Stimulated activated CD4-positive, alpha-beta T cell treated with anti-CD3 and anti-CD28 coated beads, Interleukin-12 subunit alpha, Interleukin-12 subunit beta, amount 100 ng/mL, for 4 hours (primary cell): ENCODE results near the gene SLCO3A1.

Experiments
- DNase-seq: peaks from one replicate; pipeline ENCODE4 v3.0.0-alpha.2; 2020

The SLCO3A1 gene

DNA sequence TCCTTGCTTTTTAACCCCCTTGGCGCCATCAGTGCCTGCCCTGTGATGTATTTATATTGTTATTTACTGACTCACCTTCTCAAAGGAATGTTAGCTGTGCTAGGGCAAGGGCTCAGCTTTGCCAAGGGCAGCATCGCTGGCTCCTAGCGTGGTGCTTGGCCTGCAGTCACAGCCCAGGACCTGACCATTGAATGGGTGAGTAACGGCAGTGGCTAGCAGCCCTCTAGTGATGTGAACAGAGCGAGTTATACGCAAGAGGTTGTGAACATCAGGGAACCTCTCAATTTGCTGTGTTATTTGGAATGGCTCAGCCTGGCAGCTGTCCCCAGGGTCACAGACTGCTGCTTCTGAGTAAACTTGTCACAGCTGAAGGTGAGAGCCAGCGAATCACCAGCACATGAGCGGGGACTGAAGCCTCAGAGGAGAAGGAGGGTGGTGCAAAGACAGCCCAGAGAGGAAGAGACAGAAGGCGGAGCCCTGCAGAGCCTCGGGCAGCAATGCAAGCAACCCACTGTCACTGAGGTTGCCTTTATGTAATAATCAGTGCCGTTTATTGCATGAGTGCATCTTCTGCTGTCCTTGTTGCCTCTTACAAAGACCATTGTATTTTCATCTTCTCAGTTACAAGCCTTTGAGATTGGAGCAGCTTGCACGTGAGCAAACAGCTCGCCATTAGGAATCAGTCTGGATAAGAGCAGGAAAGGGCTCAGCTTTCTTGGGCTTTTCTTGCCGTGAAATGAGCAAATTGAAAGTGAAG, 158.3 kb downstream of the SLCO3A1 start:
- peak; percentile 12 for DNase-seq

DNA sequence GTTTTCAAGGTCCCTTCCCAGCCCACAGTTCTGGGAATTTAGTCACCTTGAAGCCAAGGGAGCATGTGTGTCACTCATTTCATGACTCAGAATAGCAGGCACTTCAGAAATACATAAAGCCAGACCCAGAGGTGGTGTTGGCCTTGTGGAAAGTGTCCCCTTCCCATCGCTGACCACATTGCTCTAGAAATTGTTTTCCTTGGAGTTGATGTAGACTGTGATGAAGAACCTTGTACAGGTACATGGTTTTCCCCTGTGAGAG, 158.8 kb downstream of the SLCO3A1 start:
- DNase-seq: no peak

DNA sequence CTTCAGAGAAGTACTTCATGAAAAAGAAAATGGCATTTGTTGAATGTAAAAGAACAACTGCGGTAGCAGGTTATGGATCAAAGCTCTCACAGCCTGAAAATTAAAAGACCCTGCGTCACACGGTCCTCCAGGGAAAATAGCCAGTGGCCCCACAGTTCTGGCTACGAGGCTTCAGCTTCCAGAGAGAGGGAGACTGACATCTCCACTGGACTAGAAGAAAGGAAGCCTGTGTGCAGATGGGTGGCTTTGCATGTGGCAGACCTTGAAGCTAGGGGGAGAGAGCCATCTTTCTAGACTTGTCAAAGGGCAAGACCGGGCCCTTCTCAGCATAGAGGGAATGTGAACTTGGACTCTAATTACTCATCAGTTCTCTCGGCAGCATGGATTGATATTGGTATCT, 159.4 kb downstream of the SLCO3A1 start:
- no peak for DNase-seq

DNA sequence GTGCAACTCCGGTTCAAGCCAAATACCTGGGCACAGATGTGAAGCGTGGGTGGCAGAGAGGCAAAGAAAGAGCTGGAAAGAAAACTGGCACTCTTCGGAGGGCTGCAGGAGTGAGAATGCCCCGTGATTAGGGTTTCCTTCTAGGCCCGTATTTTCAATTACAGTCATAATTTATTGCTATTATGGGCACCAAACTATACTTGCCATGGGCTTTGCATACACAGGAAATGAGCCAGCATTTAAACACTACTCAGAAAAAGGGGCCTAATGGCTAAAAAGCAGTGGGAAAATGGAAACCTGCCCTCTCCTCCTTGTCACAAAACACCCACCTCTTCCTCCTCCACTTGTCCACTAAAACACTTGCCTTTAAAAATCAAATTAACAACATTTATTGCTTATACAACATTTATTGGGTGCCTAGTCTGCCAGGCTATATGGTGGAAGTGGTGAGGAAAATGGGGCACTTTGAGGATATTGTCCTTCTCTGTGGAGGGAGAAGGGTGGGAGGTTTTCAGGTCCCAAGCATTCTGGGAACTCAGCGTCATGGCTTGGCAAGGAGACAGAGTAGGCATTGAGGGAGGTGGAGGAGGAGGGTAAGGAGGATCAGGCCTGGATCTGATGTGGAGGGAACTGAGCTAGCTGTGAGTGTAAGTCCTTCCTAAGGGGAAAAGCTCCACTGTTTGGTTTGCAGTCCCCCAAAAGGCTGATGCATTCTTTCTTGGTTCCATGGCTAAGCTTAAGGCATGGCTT, 160.9 kb downstream of the SLCO3A1 start:
- no peak for DNase-seq

DNA sequence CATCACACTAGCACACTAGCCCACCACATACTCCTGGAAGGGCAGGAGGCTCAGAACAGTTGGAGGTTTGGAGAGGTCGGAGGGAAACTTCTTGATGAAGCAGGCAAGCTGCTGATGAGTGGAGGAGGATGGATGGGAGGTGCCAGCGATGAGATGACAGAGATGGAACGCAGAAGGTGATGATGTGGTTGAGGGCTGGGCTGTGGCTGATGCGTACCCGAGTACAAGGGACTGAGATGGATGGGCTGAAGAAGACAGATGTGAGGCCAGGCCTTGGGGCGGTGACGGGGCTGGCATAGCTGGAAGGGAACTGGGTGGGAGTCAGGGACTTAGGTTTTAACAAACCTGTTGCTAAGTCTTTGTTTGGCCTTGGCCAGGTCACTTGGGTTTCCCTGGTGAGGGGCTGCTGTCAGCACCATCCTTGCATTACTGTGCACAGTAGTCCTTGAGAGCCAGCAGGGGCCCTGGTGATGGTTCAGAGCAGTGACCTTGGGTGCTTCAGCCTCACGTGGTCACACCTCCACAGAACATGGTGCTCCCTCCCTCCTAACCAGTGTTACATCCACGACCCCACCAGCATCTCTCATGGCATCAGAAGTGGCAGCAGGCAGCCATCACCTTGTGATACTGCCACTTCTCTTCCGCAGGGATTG, 164.5 kb downstream of the SLCO3A1 start:
- no peak for DNase-seq

DNA sequence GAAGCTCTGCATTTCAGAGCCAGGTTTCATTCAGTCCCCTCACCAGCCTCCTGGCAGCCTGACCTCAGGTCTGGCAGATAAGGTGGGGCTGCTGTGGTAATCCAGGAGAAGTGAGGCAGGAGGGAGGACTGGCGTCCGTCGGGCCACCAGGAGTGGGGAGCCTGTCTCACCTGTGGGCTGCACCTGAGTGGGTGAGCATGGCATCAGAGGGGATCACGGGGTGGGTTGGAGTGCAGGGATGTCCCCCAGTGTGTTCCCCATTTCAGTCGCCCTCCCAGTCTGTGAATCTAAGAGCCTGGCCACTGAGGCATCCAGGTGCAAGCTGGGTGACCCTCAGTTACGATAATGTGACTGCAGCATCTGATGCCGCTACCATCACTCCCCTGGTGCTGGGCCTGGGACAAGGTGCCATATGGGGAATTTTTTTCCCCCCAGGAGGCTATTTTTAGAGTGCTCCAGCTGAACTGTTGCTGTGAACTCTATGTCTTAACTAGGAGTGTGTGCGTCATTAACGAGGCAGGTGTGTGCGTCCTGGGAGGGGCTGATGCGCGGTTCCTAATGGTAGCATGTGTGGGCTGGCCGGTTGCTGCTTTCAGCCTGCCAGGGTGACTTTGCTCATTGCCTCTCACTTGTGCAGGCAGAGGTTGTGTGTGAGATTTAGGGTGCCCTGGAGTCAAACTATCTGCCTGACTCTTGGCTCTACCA, 165.2 kb downstream of the SLCO3A1 start:
- no peak for DNase-seq

DNA sequence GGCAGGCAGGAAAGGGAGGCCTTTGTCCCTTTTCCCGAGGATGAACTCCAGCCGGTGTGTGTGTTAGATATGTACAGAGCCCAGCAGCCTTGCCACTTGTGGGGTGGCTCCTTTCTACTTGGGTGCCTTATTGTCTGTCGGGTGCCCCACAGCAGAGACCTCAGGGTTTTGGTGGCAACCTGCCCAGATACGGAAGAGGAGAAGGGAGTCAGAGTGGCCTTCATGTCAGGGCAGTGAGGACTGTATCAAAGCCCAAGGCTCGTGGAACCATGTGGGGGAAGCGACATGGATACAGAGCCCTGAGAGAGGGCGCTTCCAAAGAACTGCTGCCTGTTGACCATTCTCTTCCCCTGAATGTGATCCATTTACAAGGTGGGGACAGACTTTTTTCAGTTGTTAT, 166.2 kb downstream of the SLCO3A1 start:
- no peak for DNase-seq

DNA sequence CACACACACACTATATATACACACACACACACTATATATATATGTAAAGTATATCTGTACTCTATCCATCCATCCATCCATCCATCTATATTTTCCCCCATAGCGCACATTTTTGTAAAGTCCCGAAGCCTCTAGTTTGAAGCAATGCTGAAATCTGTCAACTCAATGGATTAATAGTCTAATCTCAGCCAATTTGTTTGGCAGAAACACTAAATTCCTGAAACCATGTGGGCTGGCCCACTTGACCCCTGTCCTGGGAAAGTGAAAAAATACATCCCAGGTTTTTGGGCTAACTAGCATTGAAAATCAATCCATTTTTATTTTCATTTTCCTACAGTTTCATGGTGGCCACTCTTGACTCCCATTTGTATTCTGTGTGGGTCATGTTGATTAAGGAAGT, 166.7 kb downstream of the SLCO3A1 start:
- no peak for DNase-seq

DNA sequence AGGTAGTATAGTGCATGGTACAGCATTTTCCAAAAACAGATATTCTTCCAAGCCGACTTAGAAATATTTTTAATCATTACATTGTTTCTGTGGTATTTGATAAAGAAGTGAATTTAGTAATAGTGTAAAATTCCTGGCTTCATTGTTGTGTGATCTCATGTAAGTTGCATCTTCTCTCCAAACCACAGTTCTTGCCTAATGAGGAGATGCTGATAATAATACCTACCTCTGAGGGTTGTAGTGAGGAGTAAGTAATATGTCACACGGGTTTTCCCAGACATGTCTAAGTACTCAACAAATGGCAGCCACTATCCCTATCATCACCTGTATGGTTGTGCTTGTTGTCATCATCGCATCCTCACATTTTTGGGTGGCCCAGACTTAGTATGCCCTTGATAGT, 167.3 kb downstream of the SLCO3A1 start:
- DNase-seq: no peak

DNA sequence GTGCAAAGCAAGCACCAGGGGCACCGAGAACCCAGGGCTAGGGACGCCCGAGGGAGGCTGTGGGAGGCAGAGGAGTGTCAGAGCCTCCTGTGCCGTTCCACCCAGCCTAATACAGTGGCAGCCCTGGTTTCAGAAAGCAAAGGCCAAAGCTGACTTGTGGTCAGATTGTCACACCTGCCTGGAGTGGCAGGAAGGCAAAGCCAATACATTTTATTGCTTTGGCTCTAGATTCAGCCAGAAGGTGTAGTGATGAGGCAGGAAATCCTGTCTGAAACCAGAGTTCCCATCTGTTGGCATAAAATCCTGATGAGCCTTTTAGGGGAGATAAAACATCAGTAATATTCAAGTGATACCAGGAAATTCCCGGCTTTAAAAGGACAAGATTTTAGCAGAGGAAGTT, 168.3 kb downstream of the SLCO3A1 start:
- DNase-seq: no peak

DNA sequence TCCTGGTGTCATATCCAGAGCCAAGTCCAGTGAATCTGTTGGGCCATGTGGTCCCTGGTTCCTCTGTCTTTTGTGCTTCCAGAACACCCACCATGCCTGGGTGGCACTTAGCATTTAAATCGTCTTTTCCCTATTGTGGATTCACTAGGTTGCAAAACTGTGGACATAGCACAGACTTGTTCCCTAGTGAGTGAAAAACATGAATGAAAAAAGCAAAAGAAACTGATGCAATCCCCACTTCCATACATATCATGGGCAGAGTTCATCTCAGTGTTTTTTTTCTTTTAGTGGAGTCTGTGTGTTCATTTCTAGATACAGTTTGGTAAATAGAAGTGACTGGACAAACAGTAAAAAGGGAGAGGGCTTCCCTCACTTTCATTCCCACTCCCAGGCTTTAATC, 170.5 kb downstream of the SLCO3A1 start:
- no peak for DNase-seq

DNA sequence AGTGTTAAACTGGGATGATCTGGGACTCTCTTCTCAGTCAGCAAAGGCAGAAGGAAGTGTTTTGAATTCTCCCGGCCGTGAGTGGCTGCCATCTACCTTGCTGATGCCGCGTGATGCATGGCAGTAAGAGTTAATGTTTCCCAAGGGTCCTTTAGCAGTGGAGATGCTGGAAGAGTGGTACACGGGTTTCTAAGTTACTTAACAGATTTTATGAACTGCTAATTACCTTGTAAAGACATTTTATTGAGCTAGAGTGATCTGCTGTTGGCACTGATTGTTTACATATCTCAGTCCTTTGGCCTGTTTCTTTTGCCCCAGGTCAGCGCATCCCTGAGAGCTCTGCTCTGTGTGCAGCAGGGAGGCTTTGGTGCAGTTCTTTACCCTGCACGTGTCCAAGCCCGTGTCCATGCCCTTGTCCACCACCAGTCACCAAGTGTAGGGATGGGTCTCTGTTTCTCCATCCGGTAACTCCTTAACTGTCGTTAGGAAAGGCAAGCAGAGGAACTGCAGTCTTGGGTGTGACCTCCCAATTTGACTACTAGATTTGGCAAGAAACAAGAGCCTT, 172.3 kb downstream of the SLCO3A1 start:
- DNase-seq: no peak

DNA sequence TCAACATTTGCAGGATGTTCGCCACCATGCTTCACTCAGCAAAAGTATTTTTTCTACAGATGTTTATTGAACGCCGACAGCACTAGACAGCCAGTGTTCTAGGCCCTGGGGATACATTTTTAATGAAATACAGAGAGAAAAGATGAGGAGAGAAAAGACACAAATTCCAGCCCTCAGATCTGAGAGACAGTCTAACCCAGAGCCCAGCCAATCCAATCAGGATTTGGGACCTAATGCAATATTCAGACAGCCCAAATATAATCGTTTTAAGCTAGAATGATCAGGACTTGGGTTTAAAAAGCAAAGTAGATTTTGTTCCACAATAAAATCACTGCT, 174.8 kb downstream of the SLCO3A1 start:
- DNase-seq: no peak

DNA sequence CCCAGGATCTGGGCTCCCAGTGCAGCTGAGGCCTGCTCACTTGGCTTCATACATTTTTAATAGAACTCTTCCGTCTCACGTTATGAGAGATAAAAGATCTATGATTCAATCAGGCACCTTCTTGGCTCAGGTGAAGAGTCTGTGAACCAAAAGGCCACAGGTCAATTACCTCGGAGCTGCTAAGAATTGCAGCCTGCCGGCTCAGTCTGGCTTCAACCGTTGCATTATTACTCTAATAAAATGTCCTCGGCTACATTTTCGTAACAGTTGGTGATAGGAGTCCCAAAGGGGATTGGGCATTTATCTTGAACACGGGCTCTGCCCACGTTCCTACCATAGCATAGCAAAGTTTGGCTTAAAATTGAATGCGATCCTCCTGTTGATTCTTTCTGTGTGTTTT, 176.3 kb downstream of the SLCO3A1 start:
- DNase-seq: no peak

DNA sequence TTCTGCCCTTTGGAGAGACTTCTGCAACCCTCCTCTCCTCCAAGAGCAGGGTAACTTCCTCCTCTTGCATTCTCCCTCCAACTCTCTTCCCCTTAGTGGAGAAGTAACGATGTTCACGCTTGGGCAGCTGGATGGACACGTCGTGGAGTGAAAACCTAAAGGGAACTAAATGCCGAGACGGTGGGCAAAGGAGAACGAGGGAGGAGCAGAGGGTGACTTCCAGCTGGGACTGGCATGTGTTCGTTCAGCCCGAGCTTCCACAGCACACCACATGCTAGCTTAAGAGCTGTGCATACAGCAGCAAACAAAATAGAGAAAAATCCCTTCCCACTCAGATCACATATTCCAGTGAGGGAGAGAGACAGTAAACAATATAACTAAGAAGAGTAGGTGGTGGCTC, 179.8 kb downstream of the SLCO3A1 start:
- DNase-seq: no peak

DNA sequence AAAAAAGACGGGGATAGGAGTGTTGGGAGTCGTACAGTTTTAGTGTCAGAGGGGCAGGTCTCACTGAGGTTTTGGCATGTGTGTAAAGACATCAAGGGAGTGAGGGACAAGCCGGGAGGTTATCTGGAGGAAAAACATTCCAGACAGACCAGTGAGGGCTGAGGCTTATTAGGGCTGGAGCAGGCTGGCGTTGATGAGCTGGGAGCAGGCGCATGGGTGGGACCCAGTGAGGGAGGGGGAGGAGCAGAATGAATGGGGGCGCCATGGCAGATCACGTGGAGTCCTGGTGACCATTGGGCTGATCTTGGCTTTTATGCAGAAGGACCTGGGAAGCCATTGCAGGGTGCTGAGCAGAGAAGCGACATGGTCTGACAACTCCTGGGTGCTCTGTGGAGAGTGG, 180.2 kb downstream of the SLCO3A1 start:
- no peak for DNase-seq

DNA sequence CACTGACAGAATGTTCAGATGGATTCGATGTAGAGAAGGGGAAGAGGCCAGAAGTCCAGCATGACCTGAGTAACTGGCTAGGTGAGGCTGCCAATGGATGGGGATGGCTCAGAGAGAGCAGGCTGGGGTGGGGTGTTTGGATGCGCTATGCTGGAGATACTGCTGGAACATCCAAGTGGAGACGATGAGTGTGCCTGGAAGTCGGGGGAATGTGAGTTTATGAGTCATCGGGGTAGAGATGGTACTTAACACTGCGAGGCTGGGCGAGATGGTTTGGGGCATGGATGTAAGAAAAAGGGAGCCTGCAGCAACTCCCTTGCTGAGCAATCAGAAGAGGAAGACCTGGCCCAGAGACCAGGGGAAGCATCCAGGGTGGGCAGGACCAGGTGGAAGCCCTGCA, 180.7 kb downstream of the SLCO3A1 start:
- no peak for DNase-seq

DNA sequence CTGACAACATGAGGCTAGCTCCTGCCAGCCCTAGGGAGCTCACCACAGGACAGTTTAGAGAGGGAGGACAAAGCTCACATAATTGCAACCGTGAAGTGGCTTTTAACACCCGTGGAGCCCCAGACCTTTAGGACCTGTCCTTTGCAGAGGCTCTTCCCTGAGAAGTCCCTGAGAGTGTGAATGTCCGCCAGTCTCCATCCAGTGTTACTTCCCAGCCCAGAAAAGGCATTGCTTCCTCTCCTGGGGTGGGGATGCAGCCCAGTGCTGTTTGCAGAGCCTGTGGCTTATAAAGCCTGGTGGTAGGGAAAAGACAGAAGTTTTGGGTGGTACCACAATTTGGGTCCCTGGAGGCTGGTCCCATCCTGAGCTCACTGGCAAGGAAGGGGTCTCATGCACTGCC, 182.0 kb downstream of the SLCO3A1 start:
- DNase-seq: no peak

DNA sequence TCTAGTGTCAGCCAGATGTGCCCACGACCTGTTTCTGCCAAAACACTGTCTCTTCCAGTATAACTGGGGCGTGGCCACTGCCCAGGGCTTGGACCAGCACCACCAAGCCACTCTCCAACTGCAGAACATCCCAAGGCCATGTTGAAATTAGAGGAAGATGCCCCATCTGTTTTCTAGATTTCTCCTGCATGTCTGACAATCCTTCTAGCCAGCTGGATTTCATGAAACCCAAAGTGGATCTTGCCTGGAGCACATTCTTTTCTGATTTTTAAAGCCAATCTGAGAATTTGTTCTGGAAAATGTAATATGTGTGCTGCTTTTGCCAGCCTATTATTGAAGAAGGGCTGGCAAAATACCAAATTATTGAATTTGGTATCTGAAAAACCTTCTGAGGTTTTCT, 182.5 kb downstream of the SLCO3A1 start:
- no peak for DNase-seq

DNA sequence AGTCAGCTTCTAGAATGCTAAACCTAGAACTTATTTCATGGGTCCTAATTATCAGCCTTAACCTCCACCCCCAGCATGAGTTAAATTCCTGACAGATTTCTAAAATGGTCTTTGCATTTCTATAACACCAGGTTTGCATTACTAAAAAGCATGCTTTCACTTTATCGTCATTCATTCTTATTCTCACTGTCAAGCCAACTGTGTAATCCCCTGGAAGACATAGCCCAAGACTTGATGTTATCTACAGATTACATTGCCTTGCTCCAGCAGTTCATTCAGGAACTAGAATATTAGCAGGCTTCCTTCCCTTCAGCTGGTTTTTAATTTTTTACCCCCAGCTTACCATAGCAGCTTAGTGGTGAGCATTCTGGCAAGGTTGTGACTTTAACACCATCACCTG, 184.0 kb downstream of the SLCO3A1 start:
- no peak for DNase-seq

DNA sequence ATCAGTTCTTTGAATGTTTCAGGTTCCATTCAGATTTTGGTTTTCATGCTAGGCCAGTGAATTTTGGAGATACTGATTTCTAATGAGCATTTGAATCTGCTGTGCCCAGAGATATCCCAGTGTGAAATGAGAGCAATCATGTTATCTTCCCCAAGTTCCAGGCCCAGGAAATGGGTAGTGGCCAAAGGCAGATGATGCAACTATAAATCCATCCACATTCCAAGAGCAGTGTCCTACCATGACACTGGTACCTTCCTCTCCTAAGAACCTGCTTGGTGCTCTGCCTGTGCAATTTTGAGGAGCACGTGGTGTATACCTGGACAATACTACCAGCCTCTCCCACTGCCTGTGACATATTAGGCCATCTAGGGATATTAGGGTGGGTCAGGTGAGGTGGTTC, 186.8 kb downstream of the SLCO3A1 start:
- DNase-seq: no peak

DNA sequence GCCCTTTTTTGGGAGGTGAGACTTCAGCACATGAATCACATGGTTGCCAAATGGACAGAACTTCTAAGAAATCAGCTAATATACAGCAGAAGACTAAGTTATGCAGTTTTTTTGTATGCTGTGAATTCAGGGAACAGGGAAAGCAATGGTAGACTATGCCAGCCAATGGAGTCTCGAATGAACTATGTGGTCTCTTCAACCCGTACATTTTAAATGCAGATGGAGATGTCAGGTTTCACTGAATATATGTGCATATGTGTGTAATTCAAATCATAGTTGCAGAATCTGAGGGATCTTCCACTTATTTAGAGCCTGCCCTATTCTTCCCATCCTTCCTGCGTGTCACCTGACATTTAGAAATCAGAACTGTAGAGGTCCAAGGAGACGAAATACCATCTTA, 187.9 kb downstream of the SLCO3A1 start:
- no peak for DNase-seq

DNA sequence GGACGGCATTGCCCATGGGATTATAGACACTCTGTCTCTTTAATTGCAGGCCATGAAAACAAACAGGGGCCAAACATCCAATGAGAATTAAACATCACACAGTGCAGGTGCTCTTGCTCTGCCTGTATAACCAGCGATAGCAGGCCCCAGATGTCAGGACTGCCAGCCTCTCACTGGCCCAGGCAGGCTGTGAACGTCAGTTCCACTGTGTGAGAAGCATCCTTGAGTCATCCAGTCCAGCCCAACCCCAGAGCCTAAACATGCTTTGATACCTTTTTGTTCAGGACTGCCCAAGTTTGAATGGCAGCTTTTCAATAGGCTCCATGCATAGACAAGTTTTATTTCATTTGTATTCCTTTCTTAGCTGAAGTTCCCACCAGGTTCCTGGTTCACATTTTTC, 189.8 kb downstream of the SLCO3A1 start:
- no peak for DNase-seq
